ENCODE measurements around the gene ADAD2.

The ADAD2 gene

GRCh38 chr16:84228256-84228838 lies 37.4 kb downstream of the ADAD2 start:
- no peak for DNase-seq

DNA sequence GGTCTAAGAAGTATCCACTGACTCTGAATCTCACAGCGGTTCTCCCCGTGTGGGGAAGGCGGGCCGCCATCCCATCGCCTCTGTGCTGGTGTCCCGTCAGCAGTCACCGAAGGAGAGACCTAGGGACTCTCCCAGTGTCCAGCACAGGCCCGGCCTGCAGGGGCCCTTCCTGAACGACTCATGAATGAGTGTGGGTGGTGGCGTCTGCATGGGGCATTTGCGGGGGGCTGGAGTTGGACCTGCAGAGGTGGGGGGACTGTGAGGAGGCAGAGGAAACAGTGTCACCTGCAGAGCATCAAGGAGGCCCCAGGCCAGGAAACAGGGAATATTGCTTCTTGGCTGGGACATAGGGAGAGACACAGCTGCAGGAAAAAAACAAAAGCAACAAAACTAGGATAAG lies 38.5 kb downstream of the ADAD2 start:
- DNase-seq, result no peak

DNA sequence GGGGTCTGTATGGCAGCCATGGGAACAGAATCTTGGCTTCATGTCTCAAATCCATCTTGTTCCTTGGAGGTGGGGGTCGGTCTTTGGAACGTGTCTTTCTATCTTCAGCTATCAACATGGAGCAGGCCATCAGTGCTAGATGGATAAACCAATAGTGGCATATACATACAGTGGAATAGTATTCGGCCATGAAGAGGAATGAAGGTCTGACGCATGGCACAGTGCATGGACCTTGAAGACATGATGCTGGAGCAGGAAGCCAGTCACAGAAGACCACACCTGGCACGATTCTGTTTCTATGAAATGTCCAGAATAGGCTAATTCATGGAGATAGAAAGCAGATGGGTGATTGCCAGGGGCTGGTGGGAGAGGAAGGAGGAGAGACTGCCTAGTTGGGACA lies 41.1 kb downstream of the ADAD2 start:
- no peak for DNase-seq

GRCh38 chr16:84232969-84233368 lies 42.0 kb downstream of the ADAD2 start:
- DNase-seq, result no peak

DNA sequence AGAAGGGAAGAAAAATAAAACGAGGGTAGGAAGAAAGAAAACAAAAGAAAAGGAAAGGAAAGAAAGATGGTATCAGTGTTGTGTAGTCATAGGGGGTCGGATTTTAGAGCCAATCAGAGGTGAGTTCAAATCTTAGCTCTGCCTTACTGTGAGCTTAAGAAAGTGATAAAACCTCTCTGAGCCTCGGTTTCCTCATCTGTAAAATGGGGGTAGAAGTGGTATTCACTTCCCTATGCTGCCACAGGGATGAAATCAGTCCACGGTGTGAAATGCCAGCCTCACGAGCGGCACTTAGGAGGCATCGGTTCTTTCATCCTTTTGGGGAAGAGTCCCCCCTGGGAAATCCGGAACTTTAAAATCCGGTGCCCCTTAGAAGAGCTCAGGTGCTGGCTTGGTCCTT lies 42.8 kb downstream of the ADAD2 start:
- no peak for DNase-seq

DNA sequence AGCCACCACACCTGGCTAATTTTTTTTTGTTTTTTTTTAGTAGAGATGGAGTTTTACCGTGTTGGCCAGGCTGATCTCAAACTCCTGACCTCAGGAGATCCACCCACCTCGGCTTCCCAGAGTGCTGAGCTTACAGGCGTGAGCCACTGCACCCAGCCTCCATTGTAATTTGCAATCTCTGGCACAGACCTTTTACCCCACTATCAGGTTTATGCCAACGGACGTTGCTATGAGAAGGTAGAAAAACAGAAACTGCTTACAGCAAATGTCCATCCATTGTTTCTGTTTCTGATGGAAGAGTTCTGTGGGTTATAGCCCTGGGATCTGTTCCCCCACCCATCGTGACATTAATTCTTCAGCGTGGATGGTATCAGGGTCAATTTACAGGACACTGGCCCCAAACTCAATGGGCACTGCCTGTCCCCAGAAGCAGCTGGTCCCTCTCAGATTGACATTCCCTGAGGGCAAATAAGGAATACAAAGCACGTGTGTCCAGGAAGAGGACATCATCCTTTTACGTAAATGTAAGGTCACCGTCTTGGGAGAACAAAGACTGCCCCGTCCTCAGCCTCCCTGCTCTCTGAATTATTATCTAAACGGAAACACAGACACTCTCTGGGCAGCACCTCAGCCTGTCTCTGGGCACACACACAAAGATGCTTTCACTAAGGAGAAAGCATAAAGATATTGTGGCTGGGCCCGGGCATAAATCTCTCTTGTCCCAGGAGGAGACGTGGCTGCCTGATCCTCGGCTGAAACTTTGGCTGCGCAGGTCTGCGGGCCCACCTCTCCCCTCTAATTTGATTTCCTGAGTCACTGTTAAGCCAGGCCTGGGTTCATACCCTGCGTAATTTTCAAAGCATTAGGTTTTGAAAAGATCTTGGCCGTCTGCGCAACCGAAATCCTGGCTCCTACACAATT lies 43.6 kb downstream of the ADAD2 start:
- DNase-seq, result no peak

DNA sequence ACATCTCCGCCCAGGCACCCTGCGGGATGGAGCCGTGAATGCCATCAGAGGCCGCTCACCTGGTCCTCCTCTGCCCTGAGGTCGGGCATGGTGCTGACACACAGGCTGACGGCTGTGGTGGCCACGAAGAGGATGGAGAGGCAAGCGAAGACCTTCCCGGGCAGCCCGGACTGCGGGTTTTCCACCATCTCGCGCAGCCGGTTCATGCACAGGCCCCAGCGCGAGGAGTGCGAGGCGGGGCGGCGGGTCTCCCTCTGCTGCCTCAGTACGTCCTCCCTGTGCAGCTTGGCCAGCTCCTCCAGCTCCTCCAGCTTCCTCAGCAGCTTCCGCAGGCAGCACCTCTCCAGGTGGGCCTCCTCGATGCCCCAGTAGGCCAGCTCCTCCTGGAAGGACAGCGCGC lies 45.7 kb downstream of the ADAD2 start:
- DNase-seq, result no peak

DNA sequence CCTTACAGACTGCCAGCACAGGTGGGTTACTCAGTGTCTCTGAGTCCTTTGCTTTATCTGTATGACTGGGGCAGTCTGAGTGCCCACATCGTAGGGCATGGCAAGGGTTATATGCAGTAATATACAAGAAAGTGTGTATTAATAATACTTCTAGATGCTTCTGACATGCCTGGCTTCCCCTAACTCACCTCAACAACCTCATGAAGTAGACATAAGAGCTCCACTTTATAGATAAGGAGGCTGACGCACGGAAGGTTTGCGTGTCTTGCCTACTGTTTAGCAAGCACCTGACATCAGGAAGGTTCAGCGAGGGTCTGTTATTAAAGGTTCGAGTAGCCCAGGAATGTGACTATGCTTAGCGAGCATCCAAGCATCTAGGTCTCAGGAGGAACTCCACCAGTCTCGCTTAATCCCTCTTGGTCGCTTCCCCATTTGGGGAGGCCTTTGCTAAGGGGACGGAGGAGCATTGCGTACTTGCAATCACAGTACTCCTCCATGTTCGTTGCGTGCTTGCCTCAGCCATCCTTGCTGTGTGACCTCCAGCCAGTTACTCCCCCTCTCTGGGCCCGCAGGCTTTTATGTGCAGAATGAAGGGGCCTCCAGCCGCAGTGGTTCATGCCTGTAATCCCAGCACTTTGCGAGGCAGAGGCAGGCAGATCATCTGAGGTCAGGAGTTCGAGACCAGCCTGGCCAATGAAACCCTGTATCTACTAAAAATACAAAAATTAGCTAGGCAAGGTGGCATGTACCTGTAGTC lies 47.2 kb downstream of the ADAD2 start:
- no peak for DNase-seq

DNA sequence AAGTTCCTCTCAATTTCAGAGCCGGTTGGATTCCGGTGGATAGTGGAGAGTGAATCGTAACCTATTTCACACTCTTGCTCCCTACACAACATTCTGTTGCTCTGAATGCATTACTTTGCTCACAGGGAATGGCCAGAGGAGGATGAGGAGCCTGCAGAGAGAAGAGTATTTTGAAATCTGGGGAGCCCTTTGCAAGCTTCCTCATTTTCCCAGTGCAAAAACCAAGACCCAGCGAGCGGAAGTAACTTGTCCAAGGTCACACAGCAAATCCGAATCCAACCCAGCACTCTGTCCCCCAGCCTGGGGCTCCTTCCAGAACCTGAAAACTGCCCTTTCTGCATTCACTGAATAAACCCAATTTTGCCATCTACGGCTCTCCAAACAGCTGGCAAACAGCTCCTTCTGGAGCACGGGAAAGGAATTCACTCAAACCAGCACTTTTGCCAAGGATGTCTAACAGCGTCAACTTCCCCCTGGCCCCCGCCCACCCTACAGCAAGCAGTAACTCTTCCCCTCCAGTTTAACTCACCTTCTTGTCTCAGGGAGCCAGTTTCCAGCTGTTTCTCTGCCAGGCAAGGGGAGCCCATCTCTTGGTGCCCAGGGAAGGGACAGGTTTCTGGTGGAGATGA lies 48.3 kb downstream of the ADAD2 start:
- no peak for DNase-seq

DNA sequence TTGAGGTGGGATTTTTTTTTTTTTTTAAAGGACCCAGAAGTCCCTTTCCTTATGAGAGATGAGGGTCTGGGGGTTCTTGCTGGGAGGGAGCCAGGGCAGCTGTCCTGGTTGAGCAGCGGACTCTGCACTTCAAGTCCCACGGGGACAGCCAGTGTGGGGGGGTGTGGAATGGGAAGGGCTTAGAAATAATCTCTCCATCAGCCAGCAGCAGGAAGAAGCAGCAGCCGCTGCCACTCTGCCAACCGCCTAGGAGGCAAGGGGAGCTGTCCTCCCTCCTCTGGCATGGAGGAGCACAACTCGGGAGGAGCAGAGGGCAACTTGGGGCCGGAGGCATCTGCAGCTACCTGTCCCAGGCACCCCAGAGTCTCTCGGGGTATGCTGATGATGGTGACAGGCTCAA lies 49.0 kb downstream of the ADAD2 start, which contains the start of gene KCNG4:
TSS of gene KCNG4 (minus strand) at position 104 of the 400 bp plus-strand sequence. CDS start 2,527 bp downstream, outside the sequence.
- no peak for DNase-seq

DNA sequence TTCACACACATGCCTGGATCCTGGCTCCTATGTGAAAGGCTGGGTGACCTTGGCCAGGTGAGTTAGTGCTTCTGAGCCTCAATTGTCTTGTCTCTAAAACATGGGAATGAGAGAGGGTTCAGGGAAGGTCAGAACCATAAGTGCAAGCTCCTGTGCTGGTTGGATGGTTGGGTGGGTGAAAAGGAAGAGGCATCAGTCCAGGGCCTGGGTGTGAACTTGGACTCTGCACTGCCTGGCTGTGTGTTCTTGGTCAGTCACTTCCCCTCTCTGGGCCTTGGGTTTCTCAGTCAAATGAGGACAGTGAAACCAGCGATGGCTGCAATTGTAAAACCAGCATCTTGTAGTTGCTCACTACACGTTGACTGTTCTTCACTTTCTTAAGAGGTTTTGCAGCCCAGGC lies 49.5 kb downstream of the ADAD2 start:
- DNase-seq, result no peak

GRCh38 chr16:84241778-84242177 lies 50.8 kb downstream of the ADAD2 start:
- no peak for DNase-seq

GRCh38 chr16:84242839-84243238 lies 51.9 kb downstream of the ADAD2 start:
- DNase-seq, result no peak

- no peak for DNase-seq
These were observed 52.8 kb downstream of the ADAD2 start for GRCh38 chr16:84243732-84244131.

DNA sequence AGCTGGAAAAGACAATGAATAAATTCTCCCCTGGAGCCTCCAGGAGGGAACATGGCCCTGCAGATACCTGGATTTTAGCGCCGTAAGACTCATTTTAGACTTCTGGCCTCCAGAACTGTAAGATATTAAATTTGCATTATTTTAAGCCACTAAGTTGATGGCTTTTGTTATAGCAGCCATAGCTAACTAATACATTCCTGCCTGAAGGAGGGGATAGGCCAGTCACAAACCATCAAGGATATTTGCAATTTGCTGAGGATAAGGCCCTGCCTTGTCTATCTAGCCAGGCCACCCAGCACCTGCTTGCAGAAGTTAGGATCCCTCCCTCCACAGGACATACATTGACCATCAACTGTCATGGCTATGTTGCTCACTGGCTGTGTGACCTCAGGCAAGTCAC lies 53.8 kb downstream of the ADAD2 start:
- DNase-seq, result no peak

DNA sequence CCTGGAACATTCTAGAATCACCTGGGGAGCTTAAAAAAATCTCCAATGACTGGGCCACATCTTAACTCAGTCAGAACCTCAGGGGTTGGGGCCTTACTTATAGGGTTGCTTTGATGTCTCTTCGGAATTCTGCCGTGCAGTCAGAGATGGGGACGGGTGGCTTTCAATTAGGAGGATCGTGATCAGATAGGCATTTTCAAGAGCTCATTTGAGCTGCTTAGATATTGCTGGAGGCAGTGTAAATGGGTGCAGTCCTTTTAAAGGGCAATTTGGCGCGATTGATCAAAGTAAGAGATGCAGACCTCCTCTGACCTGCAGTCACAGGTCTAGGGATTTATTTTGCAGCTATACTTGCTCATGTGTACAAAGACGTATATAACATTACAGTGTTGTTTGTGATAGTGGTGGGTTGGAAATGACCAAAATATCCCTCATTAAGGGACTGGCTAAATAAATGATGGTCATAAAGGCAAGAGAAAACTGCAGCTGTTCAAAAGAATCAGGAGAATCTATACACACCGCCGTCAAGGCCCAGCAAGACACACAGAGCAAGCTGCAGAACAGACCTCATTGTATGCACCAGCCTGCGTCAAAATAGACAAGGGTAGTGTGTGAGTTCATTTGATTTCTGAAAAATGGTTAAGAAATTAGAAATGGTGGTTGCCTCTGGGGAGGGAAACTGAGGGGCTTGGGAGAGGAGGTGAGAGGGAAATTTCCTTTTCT lies 55.2 kb downstream of the ADAD2 start:
- DNase-seq, result no peak

- no peak for DNase-seq
These were observed 55.7 kb downstream of the ADAD2 start for GRCh38 chr16:84246679-84247077.
